Measurements from ENCODE around the gene THBS3. TPM values are rescaled to one million over a fixed set of nuclear protein-coding genes. Genes with fewer than 3 reads are reported as not detected.

Gene THBS3
- total and polyA plus RNA-seq, 2 of the 13 experiments (the other 11 are each of a cell fraction or from before 2014, with no cell fraction given) = 0.86 to 3.6 TPM

DNA sequence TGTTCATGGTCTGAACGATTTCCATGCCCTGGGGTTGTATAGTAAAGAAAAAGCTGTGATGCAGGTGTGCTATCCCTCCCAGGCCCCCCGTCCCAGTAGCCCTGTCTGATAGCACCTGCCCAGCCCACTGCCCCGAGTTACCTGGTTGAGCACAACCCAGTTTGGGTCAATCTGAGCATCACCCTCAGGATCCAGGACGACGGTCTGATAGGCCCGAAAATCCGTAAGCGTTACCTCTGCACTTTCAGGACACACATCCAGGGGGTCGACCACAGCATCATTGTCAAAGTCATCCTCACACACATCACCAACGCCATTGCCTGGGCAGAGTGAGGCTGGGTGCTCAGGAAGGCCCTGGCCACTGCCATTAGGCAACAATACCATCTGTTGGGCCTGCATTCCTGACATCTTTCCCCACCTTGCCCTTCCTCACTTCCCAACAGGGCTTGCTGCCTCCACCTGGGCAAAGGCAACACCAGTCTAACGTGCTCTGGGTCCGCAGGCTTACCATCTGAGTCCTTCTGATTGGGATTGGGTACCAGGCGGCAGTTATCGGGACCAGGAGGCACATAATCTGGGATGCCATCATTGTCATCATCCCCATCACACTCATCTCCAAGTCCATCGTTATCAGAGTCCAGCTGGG, 9.7 kb downstream of the THBS3 start:
- CTCF ChIA-PET (ENCODE audit: low intra/inter-chr PET ratio, low total read pairs) = no interaction called here
- H4K20me1 ChIP-seq (ENCODE audit: insufficient read depth, low read length) = no peaks in the 10 kb centered on the region
- no peak overlapping the region for H3K4me3 ChIP-seq (replicated peaks in 1 of 3; ENCODE audit: insufficient read depth in 1 of 3, low read depth in 2 of 3, low read length in 3 of 3)
- intact Hi-C loops (cut with micrococcal nuclease; ENCODE audit: unreplicated experiment) (no loop called here), in situ Hi-C loops (cut with HindIII; ENCODE audit: extremely low pct_ligation_motif_present, low pct_unique_long_range_greater_than_20kb) (no loop called here)
- TF ChIP-seq ZBTB8A (CRISPR knock-in tag; IDR thresholded peaks at IDR 0.05; ENCODE audit: borderline replicate concordance, low read depth) (no peak), ZNF713 (CRISPR knock-in tag; IDR thresholded peaks at IDR 0.05) (no peak), ZNF563 (CRISPR knock-in tag; IDR thresholded peaks at IDR 0.05) (no peak), EHMT2 (IDR thresholded peaks at IDR 0.05; ENCODE audit: borderline replicate concordance, low read depth, low read length) (no peak), ZBTB7B (CRISPR knock-in tag; IDR thresholded peaks at IDR 0.05) (no peak), HMG20A (CRISPR knock-in tag; IDR thresholded peaks at IDR 0.05; ENCODE audit: borderline replicate concordance) (no peak), FOXO1 (CRISPR knock-in tag; IDR thresholded peaks at IDR 0.05) (no peak), MAFG (CRISPR knock-in tag; IDR thresholded peaks at IDR 0.05) (no peak), XRCC5 (optimal IDR thresholded peaks at IDR 0.05; ENCODE audit: low read length) (no peak), BCL6 (CRISPR knock-in tag; IDR thresholded peaks at IDR 0.05) (no peak)
- TF ChIP-seq, protein P1, sequence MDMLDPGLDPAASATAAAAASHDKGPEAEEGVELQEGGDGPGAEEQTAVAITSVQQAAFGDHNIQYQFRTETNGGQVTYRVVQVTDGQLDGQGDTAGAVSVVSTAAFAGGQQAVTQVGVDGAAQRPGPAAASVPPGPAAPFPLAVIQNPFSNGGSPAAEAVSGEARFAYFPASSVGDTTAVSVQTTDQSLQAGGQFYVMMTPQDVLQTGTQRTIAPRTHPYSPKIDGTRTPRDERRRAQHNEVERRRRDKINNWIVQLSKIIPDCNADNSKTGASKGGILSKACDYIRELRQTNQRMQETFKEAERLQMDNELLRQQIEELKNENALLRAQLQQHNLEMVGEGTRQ (IDR thresholded peaks at IDR 0.05; ENCODE audit: low read depth, low read length) = no peak
- TF ChIP-seq, protein P1 (CRISPR knock-in tag; IDR thresholded peaks at IDR 0.05; ENCODE audit: borderline replicate concordance) = no peak
- TF ChIP-seq, protein P2, sequence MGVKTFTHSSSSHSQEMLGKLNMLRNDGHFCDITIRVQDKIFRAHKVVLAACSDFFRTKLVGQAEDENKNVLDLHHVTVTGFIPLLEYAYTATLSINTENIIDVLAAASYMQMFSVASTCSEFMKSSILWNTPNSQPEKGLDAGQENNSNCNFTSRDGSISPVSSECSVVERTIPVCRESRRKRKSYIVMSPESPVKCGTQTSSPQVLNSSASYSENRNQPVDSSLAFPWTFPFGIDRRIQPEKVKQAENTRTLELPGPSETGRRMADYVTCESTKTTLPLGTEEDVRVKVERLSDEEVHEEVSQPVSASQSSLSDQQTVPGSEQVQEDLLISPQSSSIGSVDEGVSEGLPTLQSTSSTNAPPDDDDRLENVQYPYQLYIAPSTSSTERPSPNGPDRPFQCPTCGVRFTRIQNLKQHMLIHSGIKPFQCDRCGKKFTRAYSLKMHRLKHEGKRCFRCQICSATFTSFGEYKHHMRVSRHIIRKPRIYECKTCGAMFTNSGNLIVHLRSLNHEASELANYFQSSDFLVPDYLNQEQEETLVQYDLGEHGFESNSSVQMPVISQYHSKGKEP (CRISPR knock-in tag; IDR thresholded peaks at IDR 0.05) = no peak
- TF ChIP-seq, protein P3, sequence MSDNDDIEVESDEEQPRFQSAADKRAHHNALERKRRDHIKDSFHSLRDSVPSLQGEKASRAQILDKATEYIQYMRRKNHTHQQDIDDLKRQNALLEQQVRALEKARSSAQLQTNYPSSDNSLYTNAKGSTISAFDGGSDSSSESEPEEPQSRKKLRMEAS (IDR thresholded peaks at IDR 0.05) = no peak
- no peak overlapping the region for H3K27ac ChIP-seq (ENCODE audit: extremely low read length, insufficient read depth, low read length)
- POLR2A ChIA-PET = no interaction called here
- no peaks in the 10 kb centered on the region for H3K9me3 ChIP-seq (ENCODE audit: low read length)
- BruUV-seq (replicated peaks) = no TSS peak
- no peak for DNase-seq (ENCODE audit: low spot score)
- H3K36me3 ChIP-seq (replicated peaks in 1 of 2; ENCODE audit: control insufficient read depth in 1 of 2, insufficient read depth in 2 of 2, low read length in 2 of 2) = no peaks in the 10 kb centered on the region
- FAIRE-seq = no peak
- no peak overlapping the region for H2AFZ ChIP-seq (ENCODE audit: low read length)
- H3K9ac ChIP-seq (ENCODE audit: insufficient read depth, low read depth, low read length) = no peak overlapping the region
- WGBS (ENCODE audit: low lambda C conversion rate) = 57% methylated on average over 9 of the region's 15 CpGs
- no peak overlapping the region for H3K4me2 ChIP-seq (ENCODE audit: low read depth, low read length)
- H3K27me3 ChIP-seq (ENCODE audit: control insufficient read depth in 1 of 2, insufficient read depth in 2 of 2, low read length in 2 of 2) = peaks cover 0 to 55% of the 10 kb centered on the region in 2 experiments; a peak in 4 of 5 replicates
- H3K79me2 ChIP-seq (ENCODE audit: insufficient read depth, low read length) = no peaks in the 10 kb centered on the region
- H3K4me1 ChIP-seq (ENCODE audit: insufficient read depth, low read length) = peaks cover 25% of the 10 kb centered on the region
- no peak for ATAC-seq
